GM18519 (cell line): ENCODE data around the gene RBM7.

Experiments used
- ATAC-seq: cut with Tn5 transposase; IDR thresholded peaks from one replicate; pipeline ENCODE4 v1.9.1; 2021; ENCODE audit warnings: mild to moderate bottlenecking, moderate library complexity; ENCODE audit not compliant: unreplicated experiment, low FRiP score

The RBM7 gene

GRCh38 chr11:114395736-114396135, 4.7 kb upstream of the RBM7 start:
- ATAC-seq = no peak

GRCh38 chr11:114396916-114397315, 3.5 kb upstream of the RBM7 start:
- no peak for ATAC-seq

GRCh38 chr11:114397349-114397982, 3.0 kb upstream of the RBM7 start:
- no peak for ATAC-seq

- no peak for ATAC-seq
These were observed 2.1 kb upstream of the RBM7 start for GRCh38 chr11:114398303-114398920.

- peak; percentile 11 for ATAC-seq
These were observed 813 bp upstream of the RBM7 start for GRCh38 chr11:114399490-114400215.

GRCh38 chr11:114400915-114401223, 403 bp downstream of the RBM7 start:
- ATAC-seq = no peak

GRCh38 chr11:114401311-114401710, 845 bp downstream of the RBM7 start:
- ATAC-seq = no peak

- ATAC-seq = no peak
These were observed 12.5 kb downstream of the RBM7 start for GRCh38 chr11:114412946-114413345.

- no peak for ATAC-seq
These were observed 13.5 kb downstream of the RBM7 start for GRCh38 chr11:114413958-114414357.

- ATAC-seq = no peak
These were observed 16.0 kb downstream of the RBM7 start for GRCh38 chr11:114416441-114416961.

GRCh38 chr11:114426280-114426679, 25.8 kb downstream of the RBM7 start:
- no peak for ATAC-seq

GRCh38 chr11:114430290-114430689, 29.8 kb downstream of the RBM7 start:
- no peak for ATAC-seq

GRCh38 chr11:114432893-114433292, 32.4 kb downstream of the RBM7 start:
- ATAC-seq = no peak

- ATAC-seq = no peak
These were observed 32.9 kb downstream of the RBM7 start for GRCh38 chr11:114433376-114433775.

GRCh38 chr11:114438303-114438702, 37.8 kb downstream of the RBM7 start:
- no peak for ATAC-seq

GRCh38 chr11:114439229-114440120, 39.0 kb downstream of the RBM7 start, which contains the start of gene REXO2:
Gene REXO2 (plus strand): TSS chr11:114439467. CDS start chr11:114439529, 62 bp downstream.
- peak; percentile 98 for ATAC-seq

GRCh38 chr11:114440121-114440860, 39.8 kb downstream of the RBM7 start:
- ATAC-seq = no peak

GRCh38 chr11:114440971-114441763, 40.7 kb downstream of the RBM7 start:
- no peak for ATAC-seq

GRCh38 chr11:114441921-114442320, 41.5 kb downstream of the RBM7 start:
- ATAC-seq = no peak
